Osteoblast (primary cell): ENCODE measurements around the gene DPP6. TPM values are rescaled to one million over a fixed set of nuclear protein-coding genes. Genes with fewer than 3 reads are reported as not detected.

Source experiments
- DNase-seq: peaks from one replicate; pipeline ENCODE4 v3.0.0; 2011; ENCODE audit warnings: low spot score, mixed read lengths; ENCODE audit not compliant: insufficient read length; ENCODE audit errors: missing footprints
- H2AFZ ChIP-seq: 2 replicates; pipeline ENCODE4 v1.6.0; 2011; ENCODE audit warnings: mild to moderate bottlenecking, low read length
- H3K27ac ChIP-seq: 2 replicates; pipeline ENCODE4 v1.5.1; 2011; ENCODE audit warnings: mild to moderate bottlenecking, low read depth, low read length, moderate library complexity
- H3K27me3 ChIP-seq: 2 replicates; pipeline ENCODE4 v1.6.0; 2012; ENCODE audit warnings: mild to moderate bottlenecking, control low read depth, inconsistent platforms, low read length, moderate library complexity; ENCODE audit not compliant: insufficient read depth
- H3K36me3 ChIP-seq: 2 replicates; pipeline ENCODE4 v1.5.1; 2011; ENCODE audit warnings: mild to moderate bottlenecking, low read length, control low read depth, moderate library complexity; ENCODE audit not compliant: insufficient read depth
- H3K4me1 ChIP-seq: 2 replicates; pipeline ENCODE4 v1.5.1; 2011; ENCODE audit warnings: mild to moderate bottlenecking, low read length, control low read depth, moderate library complexity; ENCODE audit not compliant: insufficient read depth
- H3K4me2 ChIP-seq: 2 replicates; pipeline ENCODE4 v1.6.0; 2011; ENCODE audit warnings: mild to moderate bottlenecking, low read length; ENCODE audit not compliant: insufficient read depth
- H3K4me3 ChIP-seq: fragments of 200-600 bp; sonication (generic); 3 replicates; pipeline ENCODE4 v1.5.1; 2012; ENCODE audit warnings: mild to moderate bottlenecking, low read length, inconsistent platforms; ENCODE audit not compliant: insufficient read depth
- H3K79me2 ChIP-seq: 2 replicates; pipeline ENCODE4 v1.6.0; 2012; ENCODE audit warnings: mild to moderate bottlenecking, low read length, control low read depth, inconsistent platforms; ENCODE audit not compliant: insufficient read depth
- H3K9me3 ChIP-seq: 2 replicates; pipeline ENCODE4 v1.5.1; 2011; ENCODE audit warnings: low read depth, low read length, control low read depth
- H4K20me1 ChIP-seq: 2 replicates; pipeline ENCODE4 v1.6.0; 2012; ENCODE audit warnings: mild to moderate bottlenecking, low read length, control low read depth; ENCODE audit not compliant: insufficient read depth
- CTCF ChIP-seq: IDR thresholded peaks from 2 replicates; pipeline ENCODE4 v1.5.1; 2011; ENCODE audit warnings: mild to moderate bottlenecking, low read depth, low read length, moderate library complexity; ENCODE audit errors: extremely low read depth
- total RNA-seq: library from RNA; depleted of rRNA; stranded (reverse); fragments of >200 nt; gene quantifications from 2 replicates; pipeline ENCODE4 v1.2.3, GENCODE V29; 2012

DPP6 gene
- total RNA-seq, 1 donor: not detected

- Histone ChIP-seq H3K27ac (no peak overlapping the region), H3K79me2 (no peaks in the 10 kb centered on the region), H3K36me3 (no peaks in the 10 kb centered on the region), H3K27me3 (no peaks in the 10 kb centered on the region), H3K4me1 (no peaks in the 10 kb centered on the region), H4K20me1 (no peaks in the 10 kb centered on the region), H3K4me2 (no peak overlapping the region), H3K4me3 (no peak overlapping the region), H3K9me3 (peaks cover 5% of the 10 kb centered on the region), H2AFZ (no peak overlapping the region)
- DNase-seq: no peak
- no peak for TF ChIP-seq CTCF
These were observed 581.4 kb downstream of the DPP6 start for GRCh38 chr7:154633641-154634040.

- H3K4me2 ChIP-seq: no peak overlapping the region
- H3K4me3 ChIP-seq: no peak overlapping the region
These were observed 586.1 kb downstream of the DPP6 start for GRCh38 chr7:154638286-154638685.

GRCh38 chr7:154640266-154640865 lies 588.2 kb downstream of the DPP6 start:
- Histone ChIP-seq H3K4me2 (no peak overlapping the region), H3K9me3 (peaks cover 6% of the 10 kb centered on the region)

More at GRCh38 chr7:154638286-154638685, 586.1 kb downstream of the DPP6 start:
- Histone ChIP-seq H3K27me3 (no peaks in the 10 kb centered on the region), H3K79me2 (no peaks in the 10 kb centered on the region), H3K36me3 (no peaks in the 10 kb centered on the region), H4K20me1 (no peaks in the 10 kb centered on the region), H3K9me3 (peaks cover 6% of the 10 kb centered on the region), H2AFZ (no peak overlapping the region), H3K27ac (no peak overlapping the region), H3K4me1 (no peaks in the 10 kb centered on the region)
- DNase-seq: no peak
- no peak for TF ChIP-seq CTCF

GRCh38 chr7:154640917-154641316 lies 588.7 kb downstream of the DPP6 start:
- Histone ChIP-seq H3K9me3 (peaks cover 3% of the 10 kb centered on the region), H3K27me3 (no peaks in the 10 kb centered on the region), H3K27ac (no peak overlapping the region), H3K36me3 (no peaks in the 10 kb centered on the region), H3K4me1 (no peaks in the 10 kb centered on the region), H3K4me2 (no peak overlapping the region), H3K79me2 (no peaks in the 10 kb centered on the region), H2AFZ (no peak overlapping the region), H4K20me1 (no peaks in the 10 kb centered on the region), H3K4me3 (no peak overlapping the region)
- DNase-seq: no peak
- no peak for TF ChIP-seq CTCF

More at GRCh38 chr7:154640266-154640865, 588.2 kb downstream of the DPP6 start:
- Histone ChIP-seq H3K79me2 (no peaks in the 10 kb centered on the region), H2AFZ (no peak overlapping the region), H3K27ac (no peak overlapping the region), H3K4me3 (no peak overlapping the region), H3K4me1 (no peaks in the 10 kb centered on the region), H3K27me3 (no peaks in the 10 kb centered on the region), H4K20me1 (no peaks in the 10 kb centered on the region), H3K36me3 (no peaks in the 10 kb centered on the region)
- peak; percentile 25 for DNase-seq
- no peak for TF ChIP-seq CTCF
